B cell (primary cell): ENCODE results near the gene PEX10. TPM values are rescaled to one million over a fixed set of nuclear protein-coding genes. Genes with fewer than 3 reads are reported as not detected.

Experiments
- ATAC-seq: fragments of 200-7000 bp; cut with Tn5 transposase; one replicate; pipeline ENCODE4 v1.10.0; 2021; ENCODE audit warnings: low read depth, mild to moderate bottlenecking, moderate number of reproducible peaks, moderate library complexity
- CTCF ChIA-PET: fragments of 350-600 bp; sonication (Branson Sonifier 250); formaldehyde crosslinking; loops from one replicate; lab custom pipeline; 2021; ENCODE audit warnings: antibody characterized with exemption, inconsistent platforms; lab: Charles Lee
- POLR2A ChIA-PET: fragments of 350-600 bp; sonication (Branson Sonifier 250); formaldehyde crosslinking; loops from one replicate; lab custom pipeline; 2021; ENCODE audit warnings: antibody characterized with exemption; lab: Charles Lee
- DNase-seq: peaks from one replicate; pipeline ENCODE4 v3.0.0; 2013
- H2AFZ ChIP-seq: 2 replicates; pipeline ENCODE4 v1.6.1; 2012; ENCODE audit warnings: mild to moderate bottlenecking, low read depth, low read length; ENCODE audit not compliant: insufficient read depth, poor library complexity, severe bottlenecking
- H3K27ac ChIP-seq, 2 donors: 1 replicate in 1 of 2; 2 replicates in 1 of 2; pipeline ENCODE4 v1.5.1; 2012 to 2013; ENCODE audit warnings: low read length in 2 of 2, mild to moderate bottlenecking in 2 of 2, moderate library complexity in 1 of 2
- H3K27me3 ChIP-seq, 4 experiments: fragments of 200-600 bp in 1 of 4; sonication (generic) in 1 of 4; replicated peaks in 1 of 4; 1 replicate in 2 of 4; 2 replicates in 2 of 4; pipeline versions ENCODE4 v1.6.1 to v1.7.0; 2013 to 2016; ENCODE audit warnings: low read length in 3 of 4, mild to moderate bottlenecking in 2 of 4, mixed read lengths in 1 of 4, moderate library complexity in 1 of 4; ENCODE audit not compliant: insufficient read depth in 4 of 4, control insufficient read depth in 3 of 4; ENCODE audit errors: control extremely low read depth in 1 of 4
- H3K36me3 ChIP-seq, 2 experiments: replicated peaks in 1 of 2; 1 replicate in 1 of 2; 2 replicates in 1 of 2; pipeline versions ENCODE4 v1.6.1 to v1.7.1; 2013; ENCODE audit warnings: low read length in 1 of 2; ENCODE audit not compliant: insufficient read depth in 2 of 2, control insufficient read depth in 1 of 2; ENCODE audit errors: control extremely low read depth in 1 of 2, extremely low read depth in 1 of 2
- H3K4me1 ChIP-seq, 2 donors: fragments of 200-600 bp in 1 of 2; sonication (generic) in 1 of 2; 1 replicate in 1 of 2; 2 replicates in 1 of 2; pipeline versions ENCODE4 v1.5.1 to v1.6.1; 2013 to 2017; ENCODE audit warnings: low read length in 2 of 2; ENCODE audit not compliant: control insufficient read depth in 2 of 2, insufficient read depth in 2 of 2
- H3K4me2 ChIP-seq: replicated peaks from 2 replicates; pipeline ENCODE3; 2012; ENCODE audit warnings: mild to moderate bottlenecking, low read depth, low read length; ENCODE audit not compliant: poor library complexity, severe bottlenecking
- H3K4me3 ChIP-seq, 5 experiments: fragments of 200-600 bp in 1 of 5; sonication (generic) in 1 of 5; 1 replicate in 3 of 5; 2 replicates in 2 of 5; pipeline versions ENCODE4 v1.5.1 to v1.7.0; 2011 to 2016; ENCODE audit warnings: low read length in 4 of 5, mild to moderate bottlenecking in 4 of 5, low read depth in 2 of 5, control low read depth in 1 of 5, moderate library complexity in 1 of 5; ENCODE audit not compliant: insufficient read depth in 1 of 5; ENCODE audit errors: control extremely low read depth in 1 of 5, extremely low read depth in 1 of 5
- H3K79me2 ChIP-seq: fragments of 200-600 bp; sonication (generic); one replicate; pipeline ENCODE4 v1.6.0; 2016; ENCODE audit warnings: low read length; ENCODE audit not compliant: control insufficient read depth, insufficient read depth
- H3K9ac ChIP-seq: fragments of 200-600 bp; sonication (generic); 2 replicates; pipeline ENCODE4 v1.6.1; 2017; ENCODE audit warnings: mild to moderate bottlenecking, low read length, moderate library complexity
- H3K9me3 ChIP-seq, 3 donors: one replicate each; pipeline versions ENCODE4 v1.6.1 to v1.7.1; 2013; ENCODE audit warnings: low read length in 2 of 3; ENCODE audit not compliant: control insufficient read depth in 2 of 3, insufficient read depth in 1 of 3; ENCODE audit errors: control extremely low read depth in 1 of 3
- H4K20me1 ChIP-seq: 2 replicates; pipeline ENCODE4 v1.6.0; 2012; ENCODE audit warnings: mild to moderate bottlenecking, low read length; ENCODE audit not compliant: insufficient read depth, control insufficient read depth, poor library complexity, severe bottlenecking
- H3K27ac Mint-ChIP-seq: one replicate; pipeline ENCODE4 v1.8.0; 2021; ENCODE audit warnings: mixed read lengths
- H3K27me3 Mint-ChIP-seq: one replicate; pipeline ENCODE4 v1.8.0; 2021; ENCODE audit warnings: mixed read lengths
- H3K4me1 Mint-ChIP-seq: one replicate; pipeline ENCODE4 v1.8.0; 2021; ENCODE audit warnings: mixed read lengths
- H3K4me3 Mint-ChIP-seq: one replicate; pipeline ENCODE4 v1.8.0; 2021; ENCODE audit warnings: mixed read lengths
- H3K9me3 Mint-ChIP-seq: one replicate; pipeline ENCODE4 v1.8.0; 2022; ENCODE audit warnings: mixed read lengths; ENCODE audit not compliant: insufficient read depth
- EZH2 ChIP-seq: IDR thresholded peaks from 2 replicates; pipeline ENCODE4 v1.6.1; 2012; ENCODE audit warnings: borderline replicate concordance, low read depth, mild to moderate bottlenecking, moderate library complexity, low read length; ENCODE audit not compliant: insufficient read depth, poor library complexity, severe bottlenecking
- WGBS: methylation state at CpG from one replicate; pipeline ENCODE4 v1.1.5; 2013; ENCODE audit warnings: missing lambda C conversion rate; ENCODE audit not compliant: insufficient coverage; 5-methylcytosine and 5-hydroxymethylcytosine counted together
- intact Hi-C: fragments of 100-400 bp; cut with micrococcal nuclease; formaldehyde crosslinking; loops from one replicate; pipeline ENCODE4 v1.10.0; 2022
- polyA plus RNA-seq: library from polyadenylated mRNA; depleted of rRNA; stranded (reverse); fragments of >200 nt; gene quantifications from 2 replicates; pipeline ENCODE4 v1.2.3, GENCODE V29; 2012
- total RNA-seq, 2 donors: library from RNA; stranded (reverse); fragments of 120-200 nt in 1 of 2; gene quantifications; 1 replicate in 1 of 2; 2 replicates in 1 of 2; pipeline versions ENCODE4 v1.2.3 to v1.2.4, GENCODE V29; 2013 to 2022
- TF ChIP-seq, protein P1 (sequence below): fragments of 200-600 bp; IDR thresholded peaks from one replicate; pipeline ENCODE4 v1.8.0; 2022; ENCODE audit warnings: antibody characterized with exemption, mild to moderate bottlenecking

The PEX10 gene
- total and polyA plus RNA-seq, 2 donors (not counting 1 experiment from before 2014, with no cell fraction given): 13.5 to 18.4 TPM

DNA sequence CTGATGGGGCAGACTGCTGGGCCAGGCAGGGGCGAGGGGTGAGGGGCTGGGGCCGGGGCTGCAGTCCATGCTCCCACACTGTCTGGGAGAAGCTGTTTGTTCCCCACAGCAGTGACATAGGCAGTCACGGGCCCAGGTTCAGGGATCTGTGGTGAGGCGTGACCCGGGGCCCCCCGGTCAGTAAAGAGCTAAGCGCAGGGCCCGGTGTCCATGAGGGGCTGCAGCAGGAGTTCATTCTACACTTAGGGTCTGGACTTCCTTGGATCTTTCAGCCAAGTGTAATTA is 4.4 kb downstream of the PEX10 start:
- no peak overlapping the region for H3K4me3 ChIP-seq
- H3K9me3 ChIP-seq: no peaks in the 10 kb centered on the region
- Mint-ChIP-seq H3K9me3 (no peaks in the 10 kb centered on the region), H3K27ac (no peak overlapping the region), H3K4me3 (no peak overlapping the region), H3K27me3 (no peaks in the 10 kb centered on the region), H3K4me1 (peaks cover 12% of the 10 kb centered on the region)
- no peak for DNase-seq
- ChIA-PET CTCF (no interaction called here), POLR2A (interaction anchor here (0.6 to 1.7 kb wide), 2 partner anchors 16 to 123 kb away, joined by 3 to 4 read pairs; partner anchors contain the start of genes MORN1 and RER1)
- no peak overlapping the region for H3K4me2 ChIP-seq
- intact Hi-C loops: no loop called here
- no peak overlapping the region for H2AFZ ChIP-seq
- H3K27ac ChIP-seq: no peak overlapping the region
- no peak for ATAC-seq
- H3K9ac ChIP-seq: no peak overlapping the region
- TF ChIP-seq, protein P1, sequence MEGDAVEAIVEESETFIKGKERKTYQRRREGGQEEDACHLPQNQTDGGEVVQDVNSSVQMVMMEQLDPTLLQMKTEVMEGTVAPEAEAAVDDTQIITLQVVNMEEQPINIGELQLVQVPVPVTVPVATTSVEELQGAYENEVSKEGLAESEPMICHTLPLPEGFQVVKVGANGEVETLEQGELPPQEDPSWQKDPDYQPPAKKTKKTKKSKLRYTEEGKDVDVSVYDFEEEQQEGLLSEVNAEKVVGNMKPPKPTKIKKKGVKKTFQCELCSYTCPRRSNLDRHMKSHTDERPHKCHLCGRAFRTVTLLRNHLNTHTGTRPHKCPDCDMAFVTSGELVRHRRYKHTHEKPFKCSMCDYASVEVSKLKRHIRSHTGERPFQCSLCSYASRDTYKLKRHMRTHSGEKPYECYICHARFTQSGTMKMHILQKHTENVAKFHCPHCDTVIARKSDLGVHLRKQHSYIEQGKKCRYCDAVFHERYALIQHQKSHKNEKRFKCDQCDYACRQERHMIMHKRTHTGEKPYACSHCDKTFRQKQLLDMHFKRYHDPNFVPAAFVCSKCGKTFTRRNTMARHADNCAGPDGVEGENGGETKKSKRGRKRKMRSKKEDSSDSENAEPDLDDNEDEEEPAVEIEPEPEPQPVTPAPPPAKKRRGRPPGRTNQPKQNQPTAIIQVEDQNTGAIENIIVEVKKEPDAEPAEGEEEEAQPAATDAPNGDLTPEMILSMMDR: no peak
- no peak for TF ChIP-seq EZH2
- no peaks in the 10 kb centered on the region for H3K27me3 ChIP-seq
- peaks cover 26% of the 10 kb centered on the region for H3K79me2 ChIP-seq
- 97% methylated on average over 6 of the region's 8 CpGs for WGBS
- peaks cover 23% of the 10 kb centered on the region for H4K20me1 ChIP-seq
- H3K4me1 ChIP-seq: peaks cover 6 to 8% of the 10 kb centered on the region in 2 donors
- H3K36me3 ChIP-seq: peaks cover 0 to 43% of the 10 kb centered on the region in 2 experiments

DNA sequence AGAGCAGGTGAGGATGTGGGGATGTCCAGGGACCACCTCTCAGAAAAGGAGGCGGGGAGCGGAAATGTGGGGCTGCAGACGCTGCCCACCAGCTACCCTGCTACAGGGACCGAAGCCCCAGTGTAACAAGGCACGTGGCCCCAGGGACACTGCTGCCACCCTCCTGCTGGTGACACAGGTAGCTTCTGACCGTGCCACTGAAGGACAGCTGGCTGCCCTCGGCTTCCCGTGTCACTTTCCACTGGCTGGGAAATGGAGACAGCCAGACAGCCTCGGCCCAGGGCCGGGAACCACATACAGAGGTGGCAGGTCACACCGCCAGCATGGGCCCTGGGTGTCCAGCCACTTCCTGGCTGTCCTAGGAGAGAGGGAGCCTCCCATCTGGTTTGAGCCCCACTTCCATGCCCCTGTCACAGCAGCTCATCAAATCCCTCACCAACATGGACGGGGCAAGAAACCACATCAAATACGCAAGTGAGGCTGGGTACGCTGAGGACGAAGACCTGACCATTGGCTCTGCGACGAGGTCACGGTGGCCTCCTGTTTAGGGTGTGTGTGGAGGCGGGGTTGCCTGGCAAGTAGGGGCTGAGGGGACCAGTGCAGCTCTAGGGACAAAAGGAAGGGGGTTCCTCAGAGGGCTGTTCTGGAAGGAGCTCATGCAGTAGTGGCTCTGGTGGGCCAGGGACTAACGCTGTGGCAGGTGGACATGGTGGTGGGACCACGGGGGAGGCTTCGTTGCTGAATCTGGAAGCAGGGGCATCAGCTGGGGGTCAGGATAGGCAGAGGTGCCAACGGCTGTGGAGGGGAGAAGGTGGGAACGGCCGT is 5.0 kb downstream of the PEX10 start:
- peaks cover 11% of the 10 kb centered on the region for H3K4me1 Mint-ChIP-seq
- Histone ChIP-seq H3K79me2 (peaks cover 27% of the 10 kb centered on the region), H3K4me1 (peaks cover 6 to 8% of the 10 kb centered on the region in 2 donors), H3K9me3 (no peaks in the 10 kb centered on the region), H3K4me2 (no peak overlapping the region), H3K4me3 (no peak overlapping the region), H4K20me1 (peaks cover 29% of the 10 kb centered on the region), H3K36me3 (peaks cover 0 to 48% of the 10 kb centered on the region in 2 experiments), H3K9ac (no peak overlapping the region), H3K27me3 (no peaks in the 10 kb centered on the region), H2AFZ (no peak overlapping the region), H3K27ac (no peak overlapping the region)
- no peak overlapping the region for H3K27ac Mint-ChIP-seq
- intact Hi-C loops: no loop called here
- H3K4me3 Mint-ChIP-seq: no peak overlapping the region
- DNase-seq: no peak
- POLR2A ChIA-PET: interaction anchor here (0.6 to 1.7 kb wide), 2 partner anchors 16 to 123 kb away, joined by 3 to 4 read pairs; partner anchors contain the start of genes MORN1 and RER1
- WGBS: 94% methylated on average over 24 of the region's 25 CpGs
- no peaks in the 10 kb centered on the region for H3K9me3 Mint-ChIP-seq
- no peak for ATAC-seq
- CTCF ChIA-PET: no interaction called here
- no peaks in the 10 kb centered on the region for H3K27me3 Mint-ChIP-seq
- TF ChIP-seq, protein P1: no peak
- TF ChIP-seq EZH2: no peak
